GM19452 (cell line): ENCODE measurements around the gene CLIC4.
"Not testable (repeated sequence)": the region's sequence is repeated elsewhere in the genome, so short reads cannot be mapped to it uniquely, and the experiment has no call there.

Experiments
- ATAC-seq: cut with Tn5 transposase; IDR thresholded peaks from one replicate; pipeline ENCODE4 v1.9.1; 2021; ENCODE audit not compliant: unreplicated experiment

The CLIC4 gene

DNA sequence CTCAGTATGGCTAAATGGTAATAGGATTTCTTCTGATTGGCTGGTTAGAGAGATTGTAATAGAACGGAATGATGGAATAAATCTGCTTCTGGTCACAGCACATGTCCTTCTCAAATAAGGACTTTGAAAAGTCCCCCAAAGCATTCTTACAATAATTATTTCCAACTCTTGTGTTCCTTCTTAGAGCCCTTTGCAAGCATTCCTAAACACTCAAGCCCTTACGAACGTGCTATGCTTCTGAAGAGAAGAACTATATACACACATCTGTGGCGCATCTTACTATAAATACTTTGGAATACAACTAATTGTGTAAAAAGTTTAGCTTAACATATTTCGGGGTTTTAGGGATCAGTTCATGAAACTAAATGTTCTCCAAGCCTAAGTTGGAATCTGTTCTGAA lies 25.6 kb downstream of the CLIC4 start:
- ATAC-seq: no peak

- no peak for ATAC-seq
Observed at GRCh38 chr1:24771574-24771973, 26.3 kb downstream of the CLIC4 start.

- ATAC-seq: no peak
Observed at GRCh38 chr1:24773618-24774017, 28.4 kb downstream of the CLIC4 start.

DNA sequence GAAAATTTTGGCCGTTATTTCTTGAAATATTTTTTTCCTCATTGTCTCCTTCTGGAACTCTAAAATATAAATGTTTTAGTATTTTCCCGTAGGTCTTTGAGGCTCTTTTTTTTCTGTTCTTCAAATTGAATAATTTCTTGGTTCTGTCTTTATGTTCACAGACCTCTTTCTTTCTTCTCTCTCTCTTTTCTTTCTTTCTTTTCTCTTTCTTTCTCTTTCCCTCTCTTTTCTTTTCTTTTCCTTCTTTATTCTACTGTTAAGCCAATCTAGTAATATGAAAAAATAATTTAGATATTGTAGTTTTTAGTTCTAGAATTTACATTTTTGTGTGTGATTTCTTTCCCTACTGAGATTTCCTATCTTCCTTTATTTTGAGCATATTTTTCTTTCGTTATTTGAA lies 30.1 kb downstream of the CLIC4 start:
- no peak for ATAC-seq

- ATAC-seq: no peak
Observed at GRCh38 chr1:24775916-24776315, 30.7 kb downstream of the CLIC4 start.

- ATAC-seq: no peak
Observed at GRCh38 chr1:24776821-24777220, 31.6 kb downstream of the CLIC4 start.

DNA sequence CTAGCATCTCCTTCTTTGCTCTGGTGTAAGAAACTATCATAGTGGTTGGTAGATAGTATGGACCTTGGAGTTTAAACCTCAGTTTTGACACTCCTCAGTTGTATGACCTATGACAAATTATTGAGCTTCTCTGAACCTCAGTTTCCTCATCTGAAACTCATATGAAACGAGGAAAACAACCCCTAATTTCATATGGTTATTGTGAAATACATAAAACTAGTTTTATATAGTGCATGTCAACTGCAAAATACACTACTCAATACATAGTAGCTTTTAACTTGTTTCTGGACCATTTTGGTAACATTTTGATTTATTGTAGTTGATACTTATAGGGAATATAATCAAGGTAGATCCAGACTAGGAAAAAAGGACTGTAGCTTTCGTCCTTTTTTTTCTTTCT lies 32.9 kb downstream of the CLIC4 start:
- ATAC-seq: no peak

- ATAC-seq: not testable (repeated sequence)
Observed at GRCh38 chr1:24779199-24779598, 34.0 kb downstream of the CLIC4 start.

- no peak for ATAC-seq
Observed at GRCh38 chr1:24779689-24780464, 34.6 kb downstream of the CLIC4 start.

DNA sequence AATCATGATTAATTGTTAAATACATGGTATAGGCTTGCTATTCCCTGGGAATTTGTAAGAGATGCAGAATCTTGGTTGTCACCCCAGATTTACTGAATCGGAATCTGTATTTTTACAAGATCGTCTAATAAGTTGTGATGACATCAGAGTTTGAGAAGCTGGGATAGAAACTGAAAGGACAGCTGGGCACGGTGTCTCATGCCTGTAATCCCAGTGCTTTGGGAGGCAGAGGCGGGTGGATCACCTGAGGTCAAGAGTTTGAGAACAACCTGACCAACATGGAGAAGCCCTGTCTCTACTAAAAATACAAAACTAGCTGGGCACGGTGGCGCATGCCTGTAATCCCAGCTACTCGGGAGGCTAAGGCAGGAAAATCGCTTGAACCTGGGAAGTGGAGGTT lies 35.4 kb downstream of the CLIC4 start:
- not testable (repeated sequence) for ATAC-seq

DNA sequence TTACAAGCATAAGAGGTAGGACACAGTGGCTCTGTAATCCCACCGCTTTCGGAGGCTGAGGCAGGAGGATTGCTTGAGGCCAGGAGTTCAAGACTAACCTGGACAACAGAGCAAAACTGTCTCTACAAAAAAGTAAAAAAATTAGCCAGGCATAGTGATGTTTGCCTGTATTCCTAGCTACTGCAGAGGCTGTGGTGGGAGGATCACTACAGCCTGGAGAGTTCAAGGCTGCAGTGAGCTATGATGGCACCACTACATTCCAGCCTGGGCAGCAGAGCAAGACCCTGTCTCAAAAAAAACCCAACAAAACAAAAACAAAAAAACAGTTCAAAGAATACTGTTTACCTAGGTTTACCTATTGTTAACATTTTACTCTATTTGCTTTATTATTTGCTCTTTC lies 37.4 kb downstream of the CLIC4 start:
- no peak for ATAC-seq

DNA sequence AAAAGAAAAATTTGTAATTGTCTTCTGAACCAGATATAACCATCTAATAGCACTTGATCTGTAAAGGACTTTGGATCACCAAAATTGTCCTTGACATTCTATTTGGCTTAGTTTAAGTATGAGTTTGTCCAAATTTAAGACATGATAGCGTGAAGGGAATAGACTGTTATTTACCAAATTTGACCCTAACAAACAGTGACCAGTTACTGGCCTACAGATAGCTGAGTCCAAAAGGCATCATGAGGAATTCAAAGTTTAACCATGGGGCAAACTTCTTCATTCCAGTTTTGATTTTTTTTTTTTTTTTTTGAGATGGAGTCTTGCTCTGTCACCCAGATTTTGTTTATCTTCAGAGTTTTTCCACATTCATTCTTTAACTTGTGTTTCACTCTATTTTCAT lies 38.5 kb downstream of the CLIC4 start:
- no peak for ATAC-seq

DNA sequence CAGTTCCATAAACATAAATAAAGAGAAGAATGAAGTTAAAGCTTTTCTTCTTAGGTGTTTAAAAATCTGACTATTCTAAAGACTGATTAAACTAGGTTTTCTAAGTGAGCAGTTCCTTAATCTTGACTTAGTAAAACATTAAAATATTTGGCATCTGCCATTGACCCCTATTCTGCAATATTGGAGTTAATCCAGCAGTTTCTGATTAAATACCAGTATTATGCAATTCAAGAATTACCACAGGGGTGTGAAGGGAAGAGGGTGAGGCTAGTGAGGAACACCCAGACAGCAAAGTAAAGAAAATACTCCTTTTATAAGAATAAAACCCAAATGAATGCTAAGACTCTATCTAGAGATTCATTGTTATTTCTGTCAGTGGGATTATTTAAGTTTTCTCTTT lies 40.9 kb downstream of the CLIC4 start:
- ATAC-seq: no peak

DNA sequence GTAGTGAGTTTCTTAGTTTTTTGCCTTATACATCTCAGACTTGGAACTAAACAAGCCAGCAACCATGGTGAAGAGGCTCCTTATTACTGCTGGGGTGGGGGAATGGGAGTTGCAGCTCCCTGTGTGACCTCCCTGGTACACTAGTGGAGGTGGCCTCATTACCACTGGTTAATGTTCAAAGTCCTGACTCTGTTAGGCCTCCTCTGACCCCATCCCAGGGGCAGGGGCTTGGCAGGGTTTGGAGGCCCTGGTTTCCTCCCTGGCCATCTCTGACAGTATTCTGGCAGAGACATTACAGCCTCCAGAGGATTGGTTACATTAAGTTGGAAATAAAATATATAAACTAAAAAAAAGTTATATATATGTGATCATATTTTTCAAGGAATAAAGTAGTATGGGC lies 45.2 kb downstream of the CLIC4 start:
- ATAC-seq: no peak

GRCh38 chr1:24793447-24794129 lies 48.3 kb downstream of the CLIC4 start:
- ATAC-seq: no peak

DNA sequence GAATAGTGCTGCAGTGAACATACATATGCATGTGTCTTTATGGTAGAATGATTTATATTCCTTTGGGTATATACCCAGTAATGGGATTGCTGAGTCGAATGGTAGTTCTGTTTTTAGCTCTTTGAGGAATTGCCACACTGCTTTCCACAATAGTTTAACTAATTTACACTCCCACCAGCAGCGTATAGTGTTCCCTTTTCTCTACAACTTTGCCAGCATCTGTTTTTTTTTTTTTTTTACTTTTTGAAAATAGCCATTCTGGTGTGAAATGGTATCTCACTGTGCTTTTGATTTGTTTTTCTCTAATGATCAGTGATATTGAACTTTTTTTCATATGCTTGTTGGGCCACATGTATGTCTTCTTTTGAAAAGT lies 48.9 kb downstream of the CLIC4 start:
- not testable (repeated sequence) for ATAC-seq

DNA sequence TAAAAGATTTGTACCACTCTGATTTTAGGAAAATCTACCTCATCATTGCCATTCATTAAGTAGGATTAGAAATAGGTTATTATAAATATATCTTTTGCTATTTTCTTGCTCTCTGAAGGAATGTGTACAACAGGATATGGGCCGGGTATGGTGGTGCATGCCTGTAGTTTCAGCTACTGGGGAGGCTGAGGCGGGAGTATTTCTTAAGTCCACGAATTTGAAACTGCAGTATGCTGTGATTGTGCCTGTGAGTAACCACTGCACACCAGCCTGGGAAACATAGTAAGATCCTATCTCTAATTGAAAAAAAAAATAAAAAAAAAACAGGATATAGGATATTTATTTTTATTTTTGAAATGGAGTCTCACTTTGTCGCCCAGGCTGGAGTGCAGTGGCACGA lies 50.0 kb downstream of the CLIC4 start:
- ATAC-seq: no peak

DNA sequence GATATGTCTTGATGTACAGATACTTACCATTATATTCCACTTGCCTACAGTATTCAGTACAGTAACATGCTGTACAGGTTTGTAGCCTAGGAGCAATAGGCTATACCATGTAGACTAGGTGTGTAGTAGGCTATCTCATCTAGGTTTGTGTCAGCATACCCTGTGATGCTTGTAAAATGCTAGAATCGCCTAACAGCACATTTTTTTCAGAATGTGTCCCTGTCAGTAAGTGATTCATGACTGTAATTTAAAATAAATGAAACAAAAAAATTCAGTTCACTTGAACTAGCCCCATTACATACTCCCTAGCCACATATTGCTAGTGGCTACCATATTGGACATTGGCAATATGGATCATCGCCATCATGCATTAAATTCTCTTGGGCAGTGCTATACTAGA lies 51.3 kb downstream of the CLIC4 start:
- no peak for ATAC-seq

DNA sequence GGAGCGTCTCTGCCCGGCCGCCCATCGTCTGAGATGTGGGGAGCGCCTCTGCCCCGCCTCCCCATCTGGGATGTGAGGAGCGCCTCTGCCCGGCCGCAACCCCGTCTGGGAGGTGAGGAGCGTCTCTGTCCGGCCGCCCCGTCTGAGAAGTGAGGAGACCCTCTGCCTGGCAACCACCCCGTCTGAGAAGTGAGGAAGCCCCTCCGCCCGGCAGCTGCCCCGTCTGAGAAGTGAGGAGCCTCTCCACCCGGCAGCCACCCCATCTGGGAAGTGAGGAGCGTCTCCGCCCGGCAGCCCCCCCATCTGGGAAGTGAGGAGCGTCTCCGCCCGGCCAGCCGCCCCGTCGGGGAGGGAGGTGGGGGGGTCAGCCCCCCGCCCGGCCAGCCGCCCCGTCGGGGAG lies 54.0 kb downstream of the CLIC4 start:
- not testable (repeated sequence) for ATAC-seq

DNA sequence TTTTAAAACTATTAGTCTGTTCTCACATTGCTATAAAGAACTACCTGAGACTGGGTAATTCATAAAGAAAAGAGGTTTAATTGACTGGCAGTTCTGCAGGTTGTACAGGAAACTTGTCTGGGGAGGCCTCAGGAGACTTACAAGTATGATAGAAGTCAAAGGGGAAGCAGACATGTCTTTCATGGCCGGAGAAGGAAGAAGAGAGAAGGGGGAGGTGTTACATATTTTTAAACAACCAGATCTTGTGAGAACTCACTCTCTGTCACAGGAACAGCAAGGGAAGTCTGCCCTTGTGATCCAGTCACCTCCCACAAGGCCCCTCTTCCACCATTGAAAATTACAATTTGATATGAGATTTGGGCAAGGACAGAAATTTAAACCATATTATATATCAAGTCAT lies 55.9 kb downstream of the CLIC4 start:
- ATAC-seq: no peak

- no peak for ATAC-seq
Observed at GRCh38 chr1:24803220-24803619, 58.0 kb downstream of the CLIC4 start.

GRCh38 chr1:24803987-24804530 lies 58.8 kb downstream of the CLIC4 start:
- ATAC-seq: no peak
